ENCODE data around the gene CXXC5. TPM values are rescaled to one million over a fixed set of nuclear protein-coding genes. Genes with fewer than 3 reads are reported as not detected.

CXXC5 gene
- total and polyA plus RNA-seq, 9 of the 15 experiments (the other 6 are each of a cell fraction or from before 2014, with no cell fraction given), result 1.9 to 123 (median 45.8) TPM

DNA sequence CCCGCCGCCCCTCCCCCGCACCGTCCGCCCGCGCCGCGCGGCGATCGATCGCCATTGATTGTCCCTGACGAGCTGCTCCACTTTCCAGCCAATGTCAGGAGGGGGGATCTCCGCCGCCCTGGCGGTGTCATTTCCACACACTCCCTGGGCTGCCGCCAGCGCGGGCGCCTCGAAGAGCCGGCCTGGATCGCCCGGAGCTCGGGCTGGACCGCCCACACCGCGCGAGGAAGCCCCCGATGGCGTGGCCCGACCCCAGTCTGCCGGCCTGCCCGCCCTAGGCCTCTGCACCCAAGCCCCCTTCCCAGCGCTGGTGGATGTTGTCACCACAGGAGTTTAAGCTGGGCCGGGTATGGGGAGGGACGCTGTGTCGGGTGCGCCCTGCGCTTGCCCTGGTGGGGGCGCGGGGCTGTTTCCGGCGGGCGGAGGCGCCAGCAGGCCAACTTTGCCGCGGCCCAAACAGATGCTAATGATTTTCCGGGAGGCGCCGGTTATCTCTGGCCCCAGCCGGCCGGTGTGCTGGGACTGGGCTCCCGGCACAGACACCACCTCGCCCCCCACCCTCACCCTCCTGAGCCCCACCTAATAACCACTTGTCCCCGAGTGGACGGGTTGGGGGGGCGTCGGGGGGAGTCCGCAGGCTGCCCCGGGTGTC is 10.6 kb upstream of the CXXC5 start (continued):
- TF ChIP-seq ARID4B (CRISPR knock-in tag; IDR thresholded peaks at IDR 0.05) (peak; percentile 90), CUX1 (CRISPR knock-in tag; IDR thresholded peaks at IDR 0.05) (peak; percentile 97), ZFP30 (CRISPR knock-in tag; IDR thresholded peaks at IDR 0.05; ENCODE audit: borderline replicate concordance) (no peak), ZNF436 (CRISPR knock-in tag; IDR thresholded peaks at IDR 0.05) (no peak), CXXC5 (CRISPR knock-in tag; IDR thresholded peaks at IDR 0.05) (peak; percentile 85)
- TF ChIP-seq, protein P1, sequence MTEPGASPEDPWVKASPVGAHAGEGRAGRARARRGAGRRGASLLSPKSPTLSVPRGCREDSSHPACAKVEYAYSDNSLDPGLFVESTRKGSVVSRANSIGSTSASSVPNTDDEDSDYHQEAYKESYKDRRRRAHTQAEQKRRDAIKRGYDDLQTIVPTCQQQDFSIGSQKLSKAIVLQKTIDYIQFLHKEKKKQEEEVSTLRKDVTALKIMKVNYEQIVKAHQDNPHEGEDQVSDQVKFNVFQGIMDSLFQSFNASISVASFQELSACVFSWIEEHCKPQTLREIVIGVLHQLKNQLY (CRISPR knock-in tag; conservative IDR thresholded peaks at IDR 0.05), result 0 out of 4 replicates have a peak, but pooled peaks of 1 of the 2 experiments have one; percentile 47
- TF ChIP-seq, protein P2, sequence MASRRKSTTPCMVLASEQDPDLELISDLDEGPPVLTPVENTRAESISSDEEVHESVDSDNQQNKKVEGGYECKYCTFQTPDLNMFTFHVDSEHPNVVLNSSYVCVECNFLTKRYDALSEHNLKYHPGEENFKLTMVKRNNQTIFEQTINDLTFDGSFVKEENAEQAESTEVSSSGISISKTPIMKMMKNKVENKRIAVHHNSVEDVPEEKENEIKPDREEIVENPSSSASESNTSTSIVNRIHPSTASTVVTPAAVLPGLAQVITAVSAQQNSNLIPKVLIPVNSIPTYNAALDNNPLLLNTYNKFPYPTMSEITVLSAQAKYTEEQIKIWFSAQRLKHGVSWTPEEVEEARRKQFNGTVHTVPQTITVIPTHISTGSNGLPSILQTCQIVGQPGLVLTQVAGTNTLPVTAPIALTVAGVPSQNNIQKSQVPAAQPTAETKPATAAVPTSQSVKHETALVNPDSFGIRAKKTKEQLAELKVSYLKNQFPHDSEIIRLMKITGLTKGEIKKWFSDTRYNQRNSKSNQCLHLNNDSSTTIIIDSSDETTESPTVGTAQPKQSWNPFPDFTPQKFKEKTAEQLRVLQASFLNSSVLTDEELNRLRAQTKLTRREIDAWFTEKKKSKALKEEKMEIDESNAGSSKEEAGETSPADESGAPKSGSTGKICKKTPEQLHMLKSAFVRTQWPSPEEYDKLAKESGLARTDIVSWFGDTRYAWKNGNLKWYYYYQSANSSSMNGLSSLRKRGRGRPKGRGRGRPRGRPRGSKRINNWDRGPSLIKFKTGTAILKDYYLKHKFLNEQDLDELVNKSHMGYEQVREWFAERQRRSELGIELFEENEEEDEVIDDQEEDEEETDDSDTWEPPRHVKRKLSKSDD (conservative IDR thresholded peaks at IDR 0.05; ENCODE audit: low read length), result 0 out of 2 replicates have a peak, but pooled peaks have one; percentile 27
- TF ChIP-seq, protein P3, sequence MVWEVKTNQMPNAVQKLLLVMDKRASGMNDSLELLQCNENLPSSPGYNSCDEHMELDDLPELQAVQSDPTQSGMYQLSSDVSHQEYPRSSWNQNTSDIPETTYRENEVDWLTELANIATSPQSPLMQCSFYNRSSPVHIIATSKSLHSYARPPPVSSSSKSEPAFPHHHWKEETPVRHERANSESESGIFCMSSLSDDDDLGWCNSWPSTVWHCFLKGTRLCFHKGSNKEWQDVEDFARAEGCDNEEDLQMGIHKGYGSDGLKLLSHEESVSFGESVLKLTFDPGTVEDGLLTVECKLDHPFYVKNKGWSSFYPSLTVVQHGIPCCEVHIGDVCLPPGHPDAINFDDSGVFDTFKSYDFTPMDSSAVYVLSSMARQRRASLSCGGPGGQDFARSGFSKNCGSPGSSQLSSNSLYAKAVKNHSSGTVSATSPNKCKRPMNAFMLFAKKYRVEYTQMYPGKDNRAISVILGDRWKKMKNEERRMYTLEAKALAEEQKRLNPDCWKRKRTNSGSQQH (CRISPR knock-in tag; IDR thresholded peaks at IDR 0.05), result no peak

Measured in K562 (cell line).